Muscle of arm (tissue), 12 donors: Measurements from ENCODE around the gene PPFIA1. TPM values are rescaled to one million over a fixed set of nuclear protein-coding genes. Genes with fewer than 3 reads are reported as not detected.

Experiments used
- DNase-seq: peaks from one replicate; pipeline ENCODE4 v3.0.0-alpha.2; 2013
- polyA plus RNA-seq, 12 donors: library from polyadenylated mRNA; unstranded; fragments of 120-200 nt; gene quantifications; one replicate each; pipeline ENCODE4 v1.2.1, GENCODE V29; 2013; ENCODE audit not compliant: insufficient read length in 12 of 12

The PPFIA1 gene
- polyA plus RNA-seq, 12 donors, result 28.1 to 46.4 (median 32.6) TPM; not detected in 1

GRCh38 chr11:70411713-70412452, 141.4 kb downstream of the PPFIA1 start:
- no peak for DNase-seq

GRCh38 chr11:70413151-70413550, 142.7 kb downstream of the PPFIA1 start:
- DNase-seq, result no peak

DNA sequence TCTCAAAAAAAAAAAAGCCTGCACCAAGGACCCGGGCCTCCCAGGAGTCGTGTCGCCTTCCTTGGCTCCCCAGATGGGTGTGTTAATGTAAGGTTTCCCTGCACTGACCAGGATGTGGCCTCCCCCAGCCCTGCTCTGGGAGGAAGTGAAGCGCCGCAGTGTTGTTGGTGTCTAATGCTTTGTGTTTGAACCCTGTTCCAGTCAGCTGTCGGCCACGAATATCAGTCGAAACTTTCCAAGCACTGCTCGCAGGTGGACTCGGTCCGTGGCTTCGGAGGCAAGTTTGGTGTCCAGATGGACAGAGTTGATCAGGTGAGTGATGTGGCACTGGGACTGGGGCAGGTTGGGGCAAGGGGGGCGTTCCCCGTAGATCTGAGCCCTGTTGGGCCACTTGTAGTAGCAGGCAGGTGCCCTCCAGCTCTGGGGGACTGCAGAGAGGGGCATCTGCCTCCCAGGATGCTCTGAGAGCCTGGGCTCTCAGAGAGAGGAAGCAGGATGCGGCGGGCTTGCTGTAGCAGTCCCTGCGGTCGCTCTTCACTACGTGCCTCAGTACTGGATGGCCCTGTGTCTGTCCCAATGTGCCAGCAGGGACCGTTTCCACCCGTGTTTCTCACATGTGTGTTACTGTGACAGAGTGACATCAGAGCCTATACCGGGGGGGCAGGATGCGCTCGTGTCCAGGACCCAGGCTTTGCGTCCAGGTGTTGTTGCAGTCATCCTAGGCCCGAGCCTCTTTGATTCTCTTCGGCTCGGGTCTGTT, 144.0 kb downstream of the PPFIA1 start:
- no peak for DNase-seq

DNA sequence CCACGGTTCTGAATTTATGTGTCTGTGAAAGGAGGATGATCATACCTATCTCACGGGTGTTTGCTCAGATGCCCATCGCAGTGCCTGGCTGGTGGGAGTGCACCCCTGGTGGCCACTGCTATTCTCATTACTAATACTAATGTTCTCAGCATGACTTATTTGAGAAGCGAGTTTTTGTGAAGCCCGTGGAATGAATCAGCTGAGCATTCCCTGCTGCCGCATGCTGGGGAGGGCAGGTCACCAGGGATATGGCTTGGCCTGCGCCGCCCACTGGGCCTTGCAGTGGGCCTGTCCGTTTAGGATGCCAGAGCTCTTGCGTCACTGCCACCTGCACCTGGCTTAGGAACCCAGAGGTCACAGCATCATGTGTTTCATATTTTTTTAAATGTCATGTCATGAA, 144.7 kb downstream of the PPFIA1 start:
- no peak for DNase-seq

GRCh38 chr11:70415642-70416395, 145.3 kb downstream of the PPFIA1 start:
- DNase-seq, result no peak

GRCh38 chr11:70416881-70417280, 146.4 kb downstream of the PPFIA1 start:
- no peak for DNase-seq

GRCh38 chr11:70418130-70418529, 147.6 kb downstream of the PPFIA1 start:
- DNase-seq, result no peak

DNA sequence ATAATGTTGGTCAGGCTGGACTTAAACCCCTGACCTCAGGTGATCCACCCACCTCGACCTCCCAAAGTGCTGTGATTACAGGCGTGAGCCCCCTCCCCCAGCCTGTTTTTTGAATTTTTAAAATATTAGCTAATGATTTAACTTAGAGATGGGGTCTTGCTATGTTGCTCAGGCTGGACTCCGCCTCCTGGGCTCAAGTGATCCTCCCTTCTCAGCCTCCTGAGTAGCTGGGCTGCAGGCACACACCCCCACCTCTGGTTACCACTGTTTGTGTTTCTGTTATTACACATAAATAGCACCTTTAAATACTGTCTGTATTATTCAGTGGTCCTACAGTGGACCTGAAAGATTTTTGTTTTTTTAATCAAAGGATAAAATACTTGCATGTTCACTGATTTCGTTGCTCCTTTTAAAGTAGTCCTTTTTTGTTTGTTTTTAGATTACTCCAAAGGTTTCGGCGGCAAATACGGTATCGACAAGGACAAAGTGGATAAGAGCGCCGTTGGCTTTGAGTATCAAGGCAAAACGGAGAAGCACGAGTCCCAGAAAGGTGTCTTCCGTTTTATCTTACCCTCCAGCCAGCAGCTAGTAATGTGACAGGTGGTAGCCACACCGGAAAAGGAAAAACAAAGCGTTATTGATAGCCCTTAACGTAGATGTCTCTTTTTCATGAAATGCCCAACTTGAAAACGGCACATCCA, 149.0 kb downstream of the PPFIA1 start:
- no peak for DNase-seq

GRCh38 chr11:70420008-70420464, 149.5 kb downstream of the PPFIA1 start:
- DNase-seq, result no peak

DNA sequence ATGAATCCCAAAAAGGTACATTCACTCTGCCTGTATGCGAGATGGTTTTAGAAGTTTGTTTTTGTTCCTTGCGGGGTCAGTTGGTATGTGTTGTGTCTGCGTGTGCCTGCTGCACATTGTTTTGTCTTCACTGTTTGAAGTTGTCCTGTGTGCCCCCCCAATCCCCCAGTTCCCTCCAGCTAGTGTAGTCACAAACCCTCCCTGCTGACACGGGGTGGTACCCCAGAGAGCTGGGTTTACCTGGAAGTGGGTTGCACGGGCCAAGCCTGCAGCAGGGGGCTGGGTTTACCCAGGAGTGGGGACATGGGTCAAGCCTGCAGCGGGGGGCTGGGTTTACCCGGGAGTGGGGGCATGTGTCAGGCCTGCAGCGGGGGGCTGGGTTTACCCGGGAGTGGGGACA, 150.0 kb downstream of the PPFIA1 start:
- no peak for DNase-seq

DNA sequence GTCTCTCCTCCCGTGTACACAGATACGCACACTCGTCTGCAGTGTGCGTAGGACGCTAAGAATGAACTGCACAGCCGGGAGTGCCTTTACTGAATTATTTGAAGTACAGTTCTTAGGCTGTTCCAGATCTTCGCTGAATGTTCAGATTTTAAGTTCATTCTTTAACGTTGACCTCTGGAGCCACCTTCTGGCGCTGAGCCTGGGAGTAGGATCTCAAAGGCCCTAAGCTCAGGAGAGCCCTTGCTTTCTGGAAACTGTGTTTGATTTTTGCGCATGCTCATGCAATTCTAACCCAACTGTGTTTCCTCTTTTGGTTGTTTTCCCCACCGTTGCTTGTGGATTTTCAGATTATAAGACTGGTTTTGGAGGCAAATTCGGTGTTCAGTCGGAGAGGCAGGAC, 150.6 kb downstream of the PPFIA1 start:
- no peak for DNase-seq

DNA sequence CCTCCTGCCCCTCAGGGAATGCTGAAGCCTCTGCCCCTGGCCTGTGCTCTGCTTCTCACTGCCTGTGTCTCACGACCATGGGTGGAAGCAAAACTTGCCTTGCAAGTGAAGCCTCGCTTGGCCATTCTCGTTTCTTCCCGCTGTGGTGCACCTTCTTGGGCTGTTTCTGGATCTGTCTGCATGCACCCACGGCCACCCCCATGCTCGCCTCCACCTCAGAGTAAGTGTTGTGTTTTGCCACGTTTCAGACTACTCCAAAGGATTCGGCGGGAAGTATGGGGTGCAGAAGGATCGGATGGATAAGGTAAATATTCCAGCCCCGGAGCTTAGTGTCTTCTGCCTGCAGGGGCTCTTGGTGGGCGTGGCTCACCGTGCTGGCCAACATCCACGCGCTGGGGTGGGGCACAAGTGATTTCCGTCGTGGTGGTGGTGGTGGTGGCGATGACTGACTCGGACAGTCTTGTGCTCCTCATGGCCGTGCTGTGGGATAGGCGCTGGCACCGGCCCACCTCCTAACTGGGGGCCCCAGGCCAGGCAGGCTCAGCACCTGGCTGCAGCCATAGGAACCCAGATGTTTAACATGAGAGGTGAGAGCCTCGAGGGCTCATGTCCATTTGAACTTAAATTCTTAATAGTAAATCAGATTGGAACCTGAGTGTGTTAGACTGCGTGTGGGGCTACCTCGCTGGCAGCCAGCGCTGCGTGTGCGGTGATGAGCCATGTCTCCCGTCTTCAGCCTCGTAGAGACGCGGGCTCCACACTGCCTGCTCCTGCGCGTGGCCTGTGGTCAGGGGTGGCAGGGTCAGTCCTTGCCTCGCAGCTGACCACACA, 152.4 kb downstream of the PPFIA1 start:
- no peak for DNase-seq

- no peak for DNase-seq
Measured at GRCh38 chr11:70423523-70424505, 153.3 kb downstream of the PPFIA1 start.

DNA sequence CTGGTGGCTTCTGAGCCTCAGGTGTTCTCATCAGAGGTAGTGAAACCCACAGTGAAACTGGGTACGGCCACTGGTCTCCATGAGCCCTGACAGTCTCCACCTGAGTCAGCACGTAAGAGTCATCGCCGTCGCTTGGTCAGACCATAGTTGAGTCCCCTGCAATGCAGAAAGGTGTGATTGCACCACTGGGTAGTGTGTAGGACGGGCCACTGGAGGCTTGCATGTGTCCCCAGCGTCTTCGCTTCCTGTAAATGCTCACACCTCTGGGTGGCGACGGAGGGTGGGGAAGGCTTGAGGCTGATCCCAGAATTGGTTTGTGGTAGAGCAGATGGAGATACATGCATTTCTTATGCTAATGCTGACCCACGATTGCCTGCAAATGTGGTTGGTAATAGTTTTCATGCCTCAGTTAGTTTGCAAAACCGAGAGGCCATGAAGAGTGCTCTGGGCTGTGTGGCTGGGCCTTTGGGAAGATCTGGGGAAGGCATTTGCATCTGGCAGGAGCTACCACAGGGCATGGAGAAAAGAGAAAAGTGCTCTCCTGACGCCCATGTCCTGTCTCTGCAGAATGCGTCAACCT, 154.4 kb downstream of the PPFIA1 start:
- DNase-seq, result no peak

DNA sequence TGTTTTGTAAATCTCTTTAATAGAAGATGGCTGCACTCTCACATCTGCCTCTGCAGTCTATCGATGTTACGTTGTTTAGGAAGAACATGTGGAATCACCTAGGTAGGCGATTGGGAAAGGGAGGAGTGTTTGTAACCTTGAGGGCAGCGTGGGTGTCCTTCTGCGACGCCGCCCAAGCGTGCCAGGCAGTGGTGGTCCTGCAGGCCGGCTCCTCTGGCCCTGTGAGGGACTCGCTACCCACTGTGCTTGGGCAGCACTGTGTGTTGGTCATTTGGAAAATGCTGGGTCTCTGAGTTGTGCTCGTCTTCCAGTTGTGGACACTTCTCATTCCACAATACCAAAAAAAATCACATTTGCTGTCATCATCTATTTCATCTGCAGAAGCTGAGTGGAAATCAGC, 156.9 kb downstream of the PPFIA1 start:
- no peak for DNase-seq

- DNase-seq, result no peak
Measured at GRCh38 chr11:70428701-70429427, 158.4 kb downstream of the PPFIA1 start.

DNA sequence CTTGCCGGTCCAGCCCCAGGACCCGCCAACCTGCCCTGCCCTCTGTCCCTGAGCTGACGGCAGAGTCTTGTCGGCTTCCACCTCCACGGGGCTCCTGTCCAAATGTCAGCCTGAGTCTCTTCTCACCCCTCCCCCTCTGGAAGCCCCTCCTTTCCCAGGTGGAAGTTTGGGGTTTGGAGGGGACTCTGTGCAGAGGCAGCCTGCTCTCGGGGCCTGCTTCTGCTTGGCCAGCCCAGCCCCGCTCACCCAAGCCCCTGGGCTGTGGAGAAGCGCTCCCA, 158.9 kb downstream of the PPFIA1 start:
- no peak for DNase-seq

DNA sequence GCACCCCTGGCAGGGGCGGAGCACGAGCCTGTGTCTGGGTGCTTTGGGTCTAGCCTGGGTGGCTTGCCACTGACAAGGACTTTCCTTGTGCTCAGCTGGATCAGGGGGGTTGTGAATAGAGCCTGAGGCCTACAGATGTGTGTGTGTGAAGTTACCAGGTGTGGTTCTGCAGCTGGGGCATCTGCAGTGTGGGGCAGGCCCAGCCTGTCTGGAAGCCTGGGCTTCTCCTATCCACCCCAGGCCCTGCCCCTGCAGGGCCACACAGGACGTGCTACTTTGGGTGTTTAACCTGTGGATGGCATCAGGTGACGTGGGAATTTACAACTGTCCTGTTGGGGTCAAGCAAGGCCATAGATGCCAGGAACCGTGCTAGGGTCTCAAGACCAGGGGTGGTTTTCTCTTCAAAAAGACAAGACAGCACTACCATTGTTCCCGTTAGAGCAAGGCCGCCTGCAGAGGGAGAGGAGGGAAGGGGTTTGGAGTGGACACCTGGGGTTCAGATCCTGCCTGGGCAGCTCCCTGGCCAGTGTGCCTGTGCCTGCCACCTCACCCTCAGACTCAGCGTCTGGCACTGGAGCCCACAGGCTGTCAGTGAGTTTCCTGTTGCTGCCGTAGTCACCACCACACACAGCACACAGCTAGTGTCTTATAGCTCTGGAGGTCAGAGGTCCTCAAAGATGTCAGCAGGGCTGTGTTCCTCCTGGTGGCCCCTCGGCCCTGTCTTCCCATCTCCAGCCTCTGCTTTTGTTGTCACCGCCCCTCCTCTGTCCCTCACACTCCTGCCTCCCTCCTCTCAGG, 159.4 kb downstream of the PPFIA1 start:
- DNase-seq, result no peak
